GM10248 (cell line): ENCODE measurements around the gene DVL1.

ENCODE experiments used
- CTCF ChIA-PET: fragments of 300-600 bp; sonication (Branson Sonifier 250); formaldehyde crosslinking; extraction: SDS; loops from one replicate; lab custom pipeline; 2021; ENCODE audit warnings: antibody characterized with exemption; lab: Yijun Ruan, JAX
- POLR2A ChIA-PET: fragments of 350-650 bp; sonication (Branson Sonifier 250); formaldehyde crosslinking; extraction: SDS; loops from one replicate; lab custom pipeline; 2020; ENCODE audit warnings: antibody characterized with exemption; lab: Yijun Ruan, JAX
- DNase-seq: peaks from one replicate; pipeline ENCODE4 v3.0.0; 2012; ENCODE audit errors: extremely low spot score
- CTCF ChIP-seq: IDR thresholded peaks from 2 replicates; pipeline ENCODE4 v1.5.1; 2012; ENCODE audit warnings: mild to moderate bottlenecking, low read depth; ENCODE audit errors: extremely low read depth, missing control alignments, control extremely low read depth

DVL1 gene

GRCh38 chr1:1296070-1297061 lies 52.9 kb downstream of the DVL1 start:
- CTCF ChIA-PET: interaction anchor here (6.6 kb wide), 1 partner anchor 174 kb away, joined by 87 read pairs; no protein-coding TSS in a partner anchor
- no peak for DNase-seq
- TF ChIP-seq CTCF: no peak
- POLR2A ChIA-PET: no interaction called here

GRCh38 chr1:1295154-1295923 lies 53.9 kb downstream of the DVL1 start:
- TF ChIP-seq CTCF: no peak
- POLR2A ChIA-PET: no interaction called here
- no peak for DNase-seq
- CTCF ChIA-PET: interaction anchor here (1.1 to 6.6 kb wide), 2 partner anchors 173 to 311 kb away, joined by 3 to 87 read pairs; no protein-coding TSS in a partner anchor

GRCh38 chr1:1294250-1294890 lies 54.8 kb downstream of the DVL1 start:
- POLR2A ChIA-PET: no interaction called here
- CTCF ChIA-PET: interaction anchor here (1.1 to 6.6 kb wide), 2 partner anchors 172 to 310 kb away, joined by 3 to 87 read pairs; no protein-coding TSS in a partner anchor
- DNase-seq: no peak
- no peak for TF ChIP-seq CTCF

GRCh38 chr1:1293263-1294249 lies 55.7 kb downstream of the DVL1 start:
- no peak for TF ChIP-seq CTCF
- CTCF ChIA-PET: interaction anchor here (6.6 kb wide), 1 partner anchor 171 kb away, joined by 87 read pairs; no protein-coding TSS in a partner anchor
- POLR2A ChIA-PET: no interaction called here
- no peak for DNase-seq

GRCh38 chr1:1292851-1293250 lies 56.4 kb downstream of the DVL1 start:
- CTCF ChIA-PET: interaction anchor here (0.9 to 6.6 kb wide), 7 partner anchors 11 to 261 kb away, joined by 3 to 87 read pairs (median 5); no protein-coding TSS in a partner anchor
- POLR2A ChIA-PET: no interaction called here
- TF ChIP-seq CTCF: no peak
- no peak for DNase-seq
